Occipital lobe (tissue), 2 donors: Measurements from ENCODE around the gene SENP2. TPM values are rescaled to one million over a fixed set of nuclear protein-coding genes. Genes with fewer than 3 reads are reported as not detected.
A peak's percentile ranks its signal among the peaks of the same experiment; 100 is the strongest.
"Not testable (repeated sequence)": the region's sequence is repeated elsewhere in the genome, so short reads cannot be mapped to it uniquely, and the experiment has no call there.

Experiments used
- DNase-seq: peaks from one replicate; lab custom pipeline; 2025; lab: John Stamatoyannopoulos, UW
- total RNA-seq: library from RNA; depleted of rRNA; stranded (reverse); fragments of >200 nt; gene quantifications from one replicate; pipeline ENCODE4 v1.2.3, GENCODE V29; 2014

The SENP2 gene
- total RNA-seq, 1 donor from 2014 or later = 43.5 TPM

GRCh38 chr3:185647134-185647879 lies 61.2 kb downstream of the SENP2 start:
- DNase-seq = no peak

GRCh38 chr3:185647880-185648210 lies 61.8 kb downstream of the SENP2 start:
- peak; percentile 17 for DNase-seq

GRCh38 chr3:185648396-185648795 lies 62.3 kb downstream of the SENP2 start:
- no peak for DNase-seq

- no peak for DNase-seq
These were observed 63.3 kb downstream of the SENP2 start for GRCh38 chr3:185649414-185649813.

- no peak for DNase-seq
These were observed 65.9 kb downstream of the SENP2 start for GRCh38 chr3:185651971-185652370.

GRCh38 chr3:185653949-185654757 lies 68.1 kb downstream of the SENP2 start:
- no peak for DNase-seq

DNA sequence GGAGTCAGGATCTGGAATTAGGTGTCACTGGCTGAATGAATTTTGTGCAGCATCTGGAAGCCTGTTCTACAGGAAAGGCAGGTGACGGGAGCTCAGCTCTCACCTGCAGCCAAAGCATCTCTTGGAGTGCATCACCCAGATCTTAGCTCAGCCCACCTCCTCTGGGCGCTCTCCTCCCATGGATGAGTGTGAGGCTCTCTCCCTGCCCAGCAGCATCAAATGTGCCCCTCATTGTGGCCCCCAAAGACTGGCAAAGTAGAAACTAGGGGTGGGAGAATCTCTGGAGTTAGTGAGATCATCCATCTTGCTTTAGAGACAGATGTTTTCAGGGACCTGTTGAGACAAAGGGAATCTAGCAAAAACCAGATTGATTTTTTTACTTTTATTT lies 68.7 kb downstream of the SENP2 start:
- DNase-seq = no peak

- no peak for DNase-seq
These were observed 69.6 kb downstream of the SENP2 start for GRCh38 chr3:185655426-185656320.

- DNase-seq = peak; percentile 31
These were observed 70.3 kb downstream of the SENP2 start for GRCh38 chr3:185656321-185656840.

- DNase-seq = no peak
These were observed 71.1 kb downstream of the SENP2 start for GRCh38 chr3:185657211-185657610.

GRCh38 chr3:185657691-185658503 lies 71.8 kb downstream of the SENP2 start:
- no peak for DNase-seq

DNA sequence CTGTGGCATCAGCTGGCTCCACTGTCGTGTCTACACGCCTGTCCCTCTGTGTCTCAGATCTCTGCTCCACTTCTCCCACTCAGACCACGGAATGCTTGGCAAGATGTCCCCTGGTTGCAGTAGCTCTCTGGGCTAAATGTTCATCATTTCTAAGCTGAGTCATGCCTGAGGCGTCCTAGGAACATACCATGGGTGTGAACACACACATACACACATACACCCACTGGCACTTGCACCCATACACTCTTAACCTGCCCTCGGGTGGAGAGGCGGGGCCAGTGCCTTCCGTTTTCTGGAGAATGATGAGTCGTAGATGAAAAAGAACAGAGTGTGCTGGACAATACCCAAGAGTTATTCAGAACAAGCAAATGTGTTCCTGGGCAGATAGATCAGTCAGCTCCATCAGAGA lies 72.4 kb downstream of the SENP2 start:
- peak; percentile 62 for DNase-seq

- DNase-seq = no peak
These were observed 72.8 kb downstream of the SENP2 start for GRCh38 chr3:185658943-185659342.

DNA sequence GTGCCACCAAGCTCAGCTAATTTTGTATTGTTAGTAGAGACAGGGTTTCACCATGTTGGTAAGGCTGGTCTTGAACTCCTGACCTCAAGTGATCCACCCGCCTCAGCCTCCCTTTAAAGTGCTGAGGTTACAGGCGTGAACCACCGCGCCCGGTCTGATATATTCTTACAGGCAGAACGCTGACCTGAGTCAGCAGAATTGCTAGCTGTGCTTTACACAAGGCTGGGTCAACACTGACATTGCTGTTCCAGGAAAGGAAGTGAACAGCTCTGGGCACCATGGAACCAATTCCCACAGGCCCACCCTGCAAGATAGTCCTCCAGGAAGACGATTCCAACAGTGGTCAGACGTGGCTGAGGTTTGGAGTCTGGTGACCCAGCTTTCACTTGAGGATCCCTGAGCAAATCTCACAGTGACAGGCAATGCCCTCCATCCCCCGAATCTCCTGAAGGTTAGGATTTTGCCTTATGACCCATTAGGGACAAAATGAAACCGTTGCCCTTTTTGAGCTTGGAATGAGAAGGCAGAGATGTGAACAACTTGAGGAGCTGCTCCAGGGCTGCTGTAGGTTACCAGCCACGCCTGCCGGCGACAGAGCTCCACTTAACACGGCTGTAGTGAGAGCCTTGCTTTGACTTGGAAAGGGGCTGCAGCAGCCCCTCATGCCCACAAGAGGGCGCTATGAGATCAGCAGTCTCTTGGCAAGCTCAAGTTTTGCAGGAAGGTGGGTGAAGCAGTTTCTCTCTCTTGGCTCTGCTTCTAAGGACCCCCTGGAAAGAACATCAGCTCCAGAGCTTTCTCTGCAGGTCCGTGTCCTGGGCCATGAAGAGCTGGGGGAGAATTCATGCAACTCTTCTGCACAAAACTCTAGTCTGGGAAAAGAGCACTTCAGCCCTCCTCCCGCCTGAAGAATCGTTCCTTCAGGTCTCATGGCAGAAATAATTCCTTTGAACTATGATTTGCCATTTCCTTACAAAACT lies 74.1 kb downstream of the SENP2 start:
- DNase-seq = peak; percentile 76

GRCh38 chr3:185661296-185661695 lies 75.2 kb downstream of the SENP2 start:
- DNase-seq = not testable (repeated sequence)

GRCh38 chr3:185661772-185662171 lies 75.7 kb downstream of the SENP2 start:
- no peak for DNase-seq

- no peak for DNase-seq
These were observed 77.8 kb downstream of the SENP2 start for GRCh38 chr3:185663929-185664328.

GRCh38 chr3:185667574-185667973 lies 81.5 kb downstream of the SENP2 start:
- no peak for DNase-seq

- no peak for DNase-seq
These were observed 91.2 kb downstream of the SENP2 start for GRCh38 chr3:185677146-185677829.
